Left renal cortex interstitium (tissue), 4 donors: ENCODE measurements around the gene NR1I2. TPM values are rescaled to one million over a fixed set of nuclear protein-coding genes. Genes with fewer than 3 reads are reported as not detected.

ENCODE experiments used
- DNase-seq, 4 donors: peaks; one replicate each; pipeline ENCODE4 v3.0.0-alpha.2; 2013; ENCODE audit warnings: low read depth in 4 of 4, low spot score in 2 of 4, missing footprints in 1 of 4
- polyA plus RNA-seq, 4 donors: library from polyadenylated mRNA; unstranded; fragments of 120-200 nt; gene quantifications; one replicate each; pipeline ENCODE4 v1.2.1, GENCODE V29; 2013; ENCODE audit not compliant: insufficient read length in 4 of 4

Gene NR1I2
- 1 to 10 TPM in 1 of 4 donors, under 1 TPM in 3; 0.47 to 1.4 (median 0.78) TPM for polyA plus RNA-seq

DNA sequence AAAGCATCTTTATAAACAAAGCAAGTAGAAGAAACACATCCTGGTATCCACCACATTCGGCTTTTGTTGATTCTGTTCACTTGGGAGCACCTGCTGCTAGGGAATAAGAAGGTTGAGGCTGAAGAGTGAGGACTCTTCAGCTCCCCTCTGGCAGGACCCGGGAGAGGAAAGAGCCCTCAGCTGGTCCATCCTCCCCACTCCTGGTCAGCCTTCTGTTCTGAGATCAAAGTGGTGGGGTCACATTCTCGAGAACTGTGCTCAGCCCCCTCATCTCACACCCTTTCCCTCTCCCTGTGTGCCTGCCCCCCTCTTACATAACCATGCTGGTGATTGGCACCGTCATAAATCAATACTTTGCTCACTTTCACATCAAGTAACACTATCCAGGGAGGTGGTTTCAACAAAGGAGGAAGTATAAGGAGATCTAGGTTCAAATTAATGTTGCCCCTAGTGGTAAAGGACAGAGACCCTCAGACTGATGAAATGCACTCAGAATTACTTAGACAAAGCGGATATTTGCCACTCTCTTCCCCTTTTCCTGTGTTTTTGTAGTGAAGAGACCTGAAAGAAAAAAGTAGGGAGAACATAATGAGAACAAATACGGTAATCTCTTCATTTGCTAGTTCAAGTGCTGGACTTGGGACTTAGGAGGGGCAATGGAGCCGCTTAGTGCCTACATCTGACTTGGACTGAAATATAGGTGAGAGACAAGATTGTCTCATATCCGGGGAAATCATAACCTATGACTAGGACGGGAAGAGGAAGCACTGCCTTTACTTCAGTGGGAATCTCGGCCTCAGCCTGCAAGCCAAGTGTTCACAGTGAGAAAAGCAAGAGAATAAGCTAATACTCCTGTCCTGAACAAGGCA is at the start of gene NR1I2:
Gene NR1I2 (plus strand): TSS at position 772 of the 869 bp plus-strand sequence.
- DNase-seq: no peak

- no peak for DNase-seq
These were observed 48.1 kb upstream of the NR1I2 start for GRCh38 chr3:119733812-119734211.

DNA sequence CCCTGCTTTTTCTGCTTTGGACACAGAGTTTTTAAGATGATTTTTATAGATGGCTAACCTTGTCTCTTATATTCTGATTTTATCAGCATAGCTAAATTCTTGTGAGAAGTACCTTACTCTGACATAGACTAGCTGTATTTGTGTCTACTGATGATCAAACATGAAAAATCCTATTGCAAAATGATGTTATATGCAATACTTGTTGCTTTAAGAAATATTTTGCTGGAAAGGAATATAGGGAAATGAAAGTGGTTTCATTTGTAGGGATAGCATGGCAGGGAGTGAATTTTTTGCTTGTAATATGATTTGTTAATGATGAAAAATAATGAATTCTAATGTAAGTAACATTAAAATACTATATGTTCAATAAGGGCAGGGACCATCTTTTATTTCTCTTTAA is 43.2 kb upstream of the NR1I2 start:
- no peak for DNase-seq

- DNase-seq: no peak
These were observed 40.0 kb upstream of the NR1I2 start for GRCh38 chr3:119741657-119742590.

DNA sequence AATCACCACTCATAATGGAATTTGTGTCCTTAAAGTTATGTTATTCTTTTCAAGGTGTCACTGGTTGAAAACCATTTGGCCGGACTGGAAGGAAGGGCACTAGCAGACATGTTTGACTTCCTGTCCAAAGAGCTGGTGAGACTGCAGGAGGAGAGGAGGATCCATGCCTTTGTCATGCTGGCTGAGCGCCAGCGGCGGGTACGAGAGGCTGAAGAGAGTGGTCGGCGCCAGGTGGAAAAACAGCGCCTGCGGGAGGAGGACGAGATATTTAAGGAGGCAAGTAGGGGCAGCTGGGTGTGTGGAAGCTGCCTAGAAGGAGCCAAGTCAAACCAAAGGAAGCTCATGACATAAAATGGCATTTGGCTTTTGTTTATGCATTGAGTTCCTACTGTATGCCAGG is 38.0 kb upstream of the NR1I2 start:
- DNase-seq: no peak

- no peak for DNase-seq
These were observed 36.0 kb upstream of the NR1I2 start for GRCh38 chr3:119745942-119746341.

- DNase-seq: no peak
These were observed 35.5 kb upstream of the NR1I2 start for GRCh38 chr3:119746423-119746822.

DNA sequence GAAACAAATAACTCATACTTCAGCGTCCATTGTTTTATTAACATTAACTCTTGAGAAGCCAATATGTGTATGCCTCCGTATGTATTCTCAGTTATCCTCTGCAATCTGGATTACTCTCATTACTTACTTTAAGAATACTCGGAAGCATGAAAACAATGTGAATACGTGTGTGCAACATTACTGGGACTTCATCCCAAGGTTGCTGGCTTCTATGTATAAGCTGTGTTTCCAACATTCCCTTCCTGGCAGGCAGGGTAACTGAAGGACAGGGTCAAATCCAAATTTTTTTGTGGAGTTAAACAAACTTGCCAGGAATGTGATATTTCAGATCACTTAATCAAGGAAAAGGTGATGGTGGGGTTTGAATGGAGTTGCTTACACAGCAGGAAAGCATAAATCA is 34.5 kb upstream of the NR1I2 start:
- no peak for DNase-seq

- peak in 1 of 4 donors; percentile 6 for DNase-seq
These were observed 32.9 kb upstream of the NR1I2 start for GRCh38 chr3:119748991-119749390.

DNA sequence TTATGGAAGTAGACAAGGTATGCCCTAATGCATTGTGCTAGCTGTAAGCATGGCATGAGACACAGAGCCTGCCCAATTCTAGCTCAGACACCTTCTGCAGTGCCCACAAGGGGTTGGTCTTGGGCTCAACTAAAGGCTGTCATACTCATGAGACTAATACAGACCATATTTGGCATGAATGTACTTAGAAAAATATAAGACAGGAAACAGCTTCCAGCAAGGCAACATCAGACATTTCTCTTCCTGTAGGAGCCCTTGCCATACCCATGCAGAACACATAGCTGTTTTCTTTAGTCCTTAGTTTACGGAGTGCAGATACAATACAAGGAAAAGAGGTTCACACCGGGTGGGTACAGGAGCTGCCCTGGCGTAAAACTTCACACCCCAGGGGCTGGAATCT is 30.5 kb upstream of the NR1I2 start:
- no peak for DNase-seq

DNA sequence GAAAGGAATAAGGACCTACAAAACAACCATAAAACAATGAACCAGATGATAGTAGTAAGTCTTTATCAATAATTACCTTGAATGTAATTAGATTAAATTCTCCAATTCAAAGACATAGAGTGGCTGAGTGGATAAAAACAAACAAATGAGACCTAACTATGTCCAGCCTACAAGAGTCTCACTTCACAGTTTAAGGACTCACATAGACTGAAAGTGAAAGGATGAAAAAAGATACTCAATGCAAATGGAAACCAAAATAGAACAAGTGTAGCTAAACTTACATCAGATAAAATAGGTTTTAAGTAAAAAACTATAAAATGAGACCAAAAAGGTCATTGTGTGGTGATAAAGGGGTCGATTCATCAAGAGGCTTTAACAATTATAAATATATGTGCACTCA is 21.9 kb upstream of the NR1I2 start:
- DNase-seq: no peak

GRCh38 chr3:119762876-119763275 is 19.0 kb upstream of the NR1I2 start:
- no peak for DNase-seq

- DNase-seq: no peak
These were observed 18.4 kb upstream of the NR1I2 start for GRCh38 chr3:119763466-119763865.

- no peak for DNase-seq
These were observed 16.7 kb upstream of the NR1I2 start for GRCh38 chr3:119765239-119765638.

- no peak for DNase-seq
These were observed 13.8 kb upstream of the NR1I2 start for GRCh38 chr3:119767936-119768601.

DNA sequence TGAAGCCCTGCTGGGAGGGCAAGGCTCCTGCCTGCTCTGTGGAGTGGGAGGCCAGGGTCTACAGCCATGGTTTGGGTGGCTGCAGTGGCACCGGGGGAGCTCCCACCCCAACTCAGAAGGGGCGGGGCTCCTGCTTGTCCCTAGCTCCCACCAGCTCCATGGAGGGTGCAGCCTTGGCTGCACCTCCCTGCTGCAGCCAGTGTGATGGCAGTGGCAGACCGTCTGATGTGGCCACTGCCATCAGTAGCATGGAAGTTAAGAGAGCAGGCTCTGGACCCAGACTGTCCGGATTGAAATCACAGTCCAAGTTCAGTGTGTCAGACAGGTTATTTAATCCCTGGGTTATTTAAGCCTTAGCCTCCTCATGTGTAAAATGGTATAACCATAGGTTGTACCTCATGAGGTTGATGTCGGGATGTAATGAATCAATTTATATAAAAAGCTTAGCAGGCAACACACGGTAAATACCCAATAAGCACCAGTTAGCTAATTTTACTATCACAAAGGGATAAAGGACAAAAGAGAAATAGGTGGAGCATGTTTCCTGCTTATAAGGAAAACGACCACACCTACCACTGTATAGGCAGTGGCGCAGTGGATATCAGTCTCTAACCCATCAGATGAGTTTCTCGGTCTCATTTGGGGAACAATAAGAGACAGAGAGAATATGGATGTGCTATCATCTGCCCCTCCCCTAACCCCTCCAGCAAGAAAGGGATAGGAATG is 13.1 kb upstream of the NR1I2 start:
- DNase-seq: no peak

GRCh38 chr3:119769394-119770149 is 12.3 kb upstream of the NR1I2 start:
- no peak for DNase-seq

DNA sequence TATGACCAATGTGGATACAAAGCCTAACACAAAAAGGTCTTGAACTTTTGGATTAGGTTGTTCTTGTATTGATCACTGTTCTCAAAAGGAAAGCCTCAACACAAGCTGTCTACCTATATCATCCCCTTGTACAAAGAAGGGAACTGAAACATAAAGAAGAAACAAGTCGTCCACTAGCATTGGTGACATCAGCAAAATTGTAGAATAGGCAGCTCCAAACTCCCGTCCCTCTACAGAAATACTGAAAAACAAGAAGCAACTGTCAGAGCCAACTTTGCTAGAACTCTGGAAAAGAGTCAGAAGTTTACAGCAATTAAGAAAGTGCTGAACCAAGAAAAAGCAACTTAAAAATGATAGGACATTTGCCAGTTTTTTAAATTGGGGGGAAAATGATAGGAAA is 7.5 kb upstream of the NR1I2 start:
- DNase-seq: no peak

- no peak for DNase-seq
These were observed 5.6 kb upstream of the NR1I2 start for GRCh38 chr3:119776304-119776703.

DNA sequence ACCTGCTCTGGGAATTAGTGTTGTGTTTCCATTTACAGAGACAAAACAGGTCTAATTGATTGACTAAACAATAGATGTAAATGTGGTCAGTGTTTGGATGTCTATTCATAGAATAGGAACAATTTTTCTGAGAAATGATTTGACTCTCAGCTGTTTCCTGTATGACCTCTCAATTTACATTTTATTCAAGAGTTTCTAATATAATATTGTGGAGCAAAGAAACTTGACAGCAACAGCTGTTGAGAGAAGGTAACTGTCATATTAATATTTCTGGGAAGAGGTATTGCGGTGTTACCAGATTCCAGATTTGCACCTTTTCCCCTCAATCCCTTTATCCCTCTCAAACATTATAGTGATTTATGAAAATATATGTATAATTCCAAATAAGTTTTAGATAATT is 3.7 kb upstream of the NR1I2 start:
- DNase-seq: no peak
